Endothelial cell of umbilical vein (primary cell): Measurements from ENCODE around the gene PACSIN2. TPM values are rescaled to one million over a fixed set of nuclear protein-coding genes. Genes with fewer than 3 reads are reported as not detected.

Experiments used
- BruUV-seq: library from RNA; stranded (reverse); fragments of 400-500 nt; replicated peaks from 2 replicates; lab custom pipeline; 2021; lab: Mats Ljungman, UMichigan
- CTCF ChIA-PET: fragments of 300-600, 350-600 bp; sonication (Branson Sonifier 250); formaldehyde crosslinking; loops from one replicate; lab custom pipeline; 2021; ENCODE audit warnings: antibody characterized with exemption, inconsistent platforms; lab: Charles Lee
- POLR2A ChIA-PET: fragments of 300-600, 350-600 bp; sonication (Branson Sonifier 250); formaldehyde crosslinking; loops from one replicate; lab custom pipeline; 2021; ENCODE audit warnings: antibody characterized with exemption, inconsistent platforms; lab: Charles Lee
- DNase-seq: peaks from one replicate; pipeline ENCODE4 v3.0.0-alpha.2; 2011; ENCODE audit warnings: low read depth, low spot score
- FAIRE-seq: peaks from 2 replicates; lab custom pipeline; 2011; peaks lifted over from hg19 to GRCh38; lab: Jason Lieb, UNC
- H2AFZ ChIP-seq: 2 replicates; pipeline ENCODE4 v1.6.0; 2012; ENCODE audit warnings: low read depth, low read length, control low read depth, inconsistent platforms
- H3K27ac ChIP-seq: 2 replicates; pipeline ENCODE4 v1.5.1; 2011; ENCODE audit warnings: low read depth, mild to moderate bottlenecking, control low read depth, low read length, moderate library complexity; ENCODE audit not compliant: insufficient read depth
- H3K27me3 ChIP-seq, 2 experiments: 2 replicates each; pipeline versions ENCODE4 v1.6.0 to v1.6.1; 2011; ENCODE audit warnings: low read length in 2 of 2, mixed read lengths in 1 of 2; ENCODE audit not compliant: control insufficient read depth in 2 of 2, insufficient read depth in 2 of 2
- H3K36me3 ChIP-seq, 2 experiments: 2 replicates in 1 of 2; 3 replicates in 1 of 2; pipeline ENCODE4 v1.5.1; 2011; ENCODE audit warnings: low read length in 2 of 2, mild to moderate bottlenecking in 1 of 2, moderate library complexity in 1 of 2; ENCODE audit not compliant: control insufficient read depth in 2 of 2, insufficient read depth in 2 of 2; ENCODE audit errors: extremely low read depth in 1 of 2
- H3K4me1 ChIP-seq: 3 replicates; pipeline ENCODE4 v1.5.1; 2011; ENCODE audit warnings: mild to moderate bottlenecking, low read length; ENCODE audit not compliant: control insufficient read depth, insufficient read depth; ENCODE audit errors: extremely low read depth
- H3K4me2 ChIP-seq: 2 replicates; pipeline ENCODE4 v1.6.1; 2011; ENCODE audit warnings: low read length, control low read depth, mixed read lengths; ENCODE audit not compliant: insufficient read depth
- H3K4me3 ChIP-seq, 3 experiments: fragments of 200-600 bp in 1 of 3; sonication (generic), shearing (Covaris generic) in 1 of 3; replicated peaks in 1 of 3; 2 replicates each; pipeline ENCODE4 v1.5.1; 2011 to 2016; ENCODE audit warnings: control low read depth in 3 of 3, low read length in 3 of 3, mild to moderate bottlenecking in 2 of 3, inconsistent platforms in 1 of 3, low read depth in 1 of 3, moderate library complexity in 1 of 3; ENCODE audit not compliant: insufficient read depth in 1 of 3
- H3K79me2 ChIP-seq: 2 replicates; pipeline ENCODE4 v1.6.0; 2012; ENCODE audit warnings: low read length, inconsistent platforms; ENCODE audit not compliant: control insufficient read depth, insufficient read depth
- H3K9ac ChIP-seq: replicated peaks from 2 replicates; pipeline ENCODE3; 2011; ENCODE audit warnings: low read length, control low read depth; ENCODE audit not compliant: insufficient read depth; ENCODE audit errors: extremely low read depth
- H3K9me1 ChIP-seq: replicated peaks from 3 replicates; pipeline ENCODE4 v1.6.0; 2011; ENCODE audit warnings: mild to moderate bottlenecking, low read length; ENCODE audit not compliant: control insufficient read depth, insufficient read depth; ENCODE audit errors: extremely low read depth
- H3K9me3 ChIP-seq: replicated peaks from 2 replicates; pipeline ENCODE4 v1.5.1; 2012; ENCODE audit warnings: low read length, inconsistent platforms; ENCODE audit not compliant: control insufficient read depth, insufficient read depth
- H4K20me1 ChIP-seq: replicated peaks from 2 replicates; pipeline ENCODE3; 2011; ENCODE audit warnings: mild to moderate bottlenecking, low read length; ENCODE audit not compliant: control insufficient read depth, insufficient read depth; ENCODE audit errors: extremely low read depth
- CTCF ChIP-seq, 2 donors: IDR thresholded peaks; 1 replicate in 1 of 2; 2 replicates in 1 of 2; pipeline ENCODE4 v1.5.1; 2011; ENCODE audit warnings: low read length in 2 of 2, mild to moderate bottlenecking in 2 of 2, moderate library complexity in 2 of 2, control low read depth in 1 of 2, inconsistent platforms in 1 of 2, low read depth in 1 of 2; ENCODE audit not compliant: insufficient read depth in 1 of 2; ENCODE audit errors: extremely low read depth in 1 of 2
- EZH2 ChIP-seq: IDR thresholded peaks from 2 replicates; pipeline ENCODE4 v1.6.1; 2012; ENCODE audit warnings: borderline replicate concordance, low read depth, mild to moderate bottlenecking, moderate library complexity, low read length, inconsistent platforms; ENCODE audit not compliant: severe bottlenecking
- FOS ChIP-seq: IDR thresholded peaks from 2 replicates; pipeline ENCODE4 v1.6.1; 2011; ENCODE audit warnings: mild to moderate bottlenecking, low read length, moderate library complexity, borderline replicate concordance; ENCODE audit not compliant: insufficient read depth
- GATA2 ChIP-seq: IDR thresholded peaks from 2 replicates; pipeline ENCODE4 v1.7.0; 2011; ENCODE audit warnings: low read depth, mild to moderate bottlenecking, moderate library complexity, mixed read lengths, low read length; ENCODE audit not compliant: insufficient read length, insufficient read depth
- JUN ChIP-seq: IDR thresholded peaks from 2 replicates; pipeline ENCODE4 v1.6.1; 2011; ENCODE audit warnings: borderline replicate concordance, low read depth; ENCODE audit not compliant: insufficient read length, insufficient read depth
- MYC ChIP-seq: IDR thresholded peaks from one replicate; pipeline ENCODE4 v1.6.1; 2011; ENCODE audit warnings: mild to moderate bottlenecking, low read depth, low read length
- POLR2A ChIP-seq: IDR thresholded peaks from 2 replicates; pipeline ENCODE4 v1.6.1; 2012; ENCODE audit warnings: low read depth, mild to moderate bottlenecking, control low read depth, low read length
- POLR2AphosphoS5 ChIP-seq: IDR thresholded peaks from 2 replicates; pipeline ENCODE4 v1.6.1; 2012; ENCODE audit warnings: low read depth, mild to moderate bottlenecking, control low read depth, low read length, moderate library complexity; ENCODE audit not compliant: insufficient read depth
- dilution Hi-C: fragments of 300-500 bp; cut with MboI; formaldehyde crosslinking; loops from one replicate; pipeline ENCODE4 v1.15.0; 2019; ENCODE audit warnings: low sequenced_read_pairs; ENCODE audit not compliant: extremely low pct_ligation_motif_present
- intact Hi-C: fragments of 100-400 bp; cut with micrococcal nuclease; formaldehyde crosslinking; loops from one replicate; pipeline ENCODE4 v1.10.0; 2022
- polyA plus RNA-seq, 4 experiments: library from polyadenylated mRNA; depleted of rRNA in 3 of 4; stranded (reverse) in 3 of 4; unstranded in 1 of 4; fragments of >200 nt; gene quantifications; 2 replicates each; pipeline versions ENCODE4 v1.2.1 to v1.2.3, GENCODE V29; 2011 to 2012; ENCODE audit warnings: missing spikeins in 1 of 4
- total RNA-seq: library from RNA; stranded (reverse); gene quantifications from 2 replicates; pipeline ENCODE4 v1.2.3, GENCODE V29; 2021
- TF ChIP-seq, protein P1 (sequence below): IDR thresholded peaks from 2 replicates; pipeline ENCODE4 v1.6.1; 2011; ENCODE audit not compliant: insufficient read depth, insufficient read length

Gene PACSIN2
- total and polyA plus RNA-seq, 2 donors (not counting 3 experiments of a cell fraction or from before 2014, with no cell fraction given): 46.2 to 64.5 TPM

DNA sequence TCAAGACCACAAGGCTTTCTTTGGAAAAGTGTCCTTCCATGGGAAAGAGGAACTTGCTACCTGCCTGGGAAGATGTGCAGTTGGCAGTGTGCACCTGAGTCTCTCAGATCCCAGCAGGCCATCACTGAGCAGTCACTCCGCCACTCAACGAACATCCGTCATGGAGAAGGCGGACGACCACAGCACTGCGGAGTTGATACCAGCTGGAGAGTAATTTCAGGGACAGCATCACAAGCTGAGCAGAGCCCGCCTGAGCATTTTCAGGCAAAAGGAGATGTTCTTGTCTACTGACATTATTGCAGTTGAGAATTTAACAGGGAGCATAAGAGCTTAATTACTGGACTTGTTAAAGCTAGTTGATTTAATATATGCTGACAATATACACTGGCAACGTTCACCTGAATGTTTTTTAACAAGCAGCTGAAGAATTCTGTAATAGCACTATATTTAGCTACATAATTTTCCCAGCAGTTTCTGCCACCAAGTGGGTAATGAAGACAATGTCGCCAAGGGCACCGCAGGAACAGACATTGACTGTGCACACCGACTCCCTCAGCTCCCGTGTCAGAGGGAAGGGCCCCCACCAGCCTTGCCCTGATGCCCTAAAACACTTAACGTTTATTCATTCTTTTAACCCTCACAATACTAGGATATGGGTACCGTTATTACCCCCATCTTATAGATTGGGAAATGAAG is 105.4 kb downstream of the PACSIN2 start:
- BruUV-seq: no TSS peak
- Histone ChIP-seq H3K27me3 (no peaks in the 10 kb centered on the region), H3K27ac (no peak overlapping the region), H3K9ac (no peak overlapping the region), H3K9me3 (no peaks in the 10 kb centered on the region), H3K4me2 (no peak overlapping the region), H3K9me1 (no peaks in the 10 kb centered on the region), H3K4me3 (no peak overlapping the region), H3K4me1 (peaks cover 25% of the 10 kb centered on the region), H3K36me3 (peaks cover 0 to 7% of the 10 kb centered on the region in 2 experiments), H2AFZ (no peak overlapping the region), H4K20me1 (no peaks in the 10 kb centered on the region), H3K79me2 (no peaks in the 10 kb centered on the region)
- intact Hi-C loops: no loop called here
- FAIRE-seq: no peak
- no peak for DNase-seq
- dilution Hi-C loops: no loop called here
- POLR2A ChIA-PET: no interaction called here
- TF ChIP-seq GATA2: no peak
- no peak for TF ChIP-seq POLR2AphosphoS5
- TF ChIP-seq, protein P1, sequence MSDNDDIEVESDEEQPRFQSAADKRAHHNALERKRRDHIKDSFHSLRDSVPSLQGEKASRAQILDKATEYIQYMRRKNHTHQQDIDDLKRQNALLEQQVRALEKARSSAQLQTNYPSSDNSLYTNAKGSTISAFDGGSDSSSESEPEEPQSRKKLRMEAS: no peak
- TF ChIP-seq FOS: no peak
- no peak for TF ChIP-seq JUN
- no peak for TF ChIP-seq MYC
- TF ChIP-seq POLR2A: no peak
- no peak for TF ChIP-seq CTCF (IDR thresholded peaks at IDR 0.05; ENCODE audit: extremely low read depth in 1 of 2, insufficient read depth in 1 of 2, low read depth in 1 of 2, low read length in 2 of 2)
- no peak for TF ChIP-seq EZH2
- CTCF ChIA-PET: interaction anchor here (0.8 to 2.1 kb wide), 3 partner anchors 16 to 104 kb away, joined by 3 to 7 read pairs (median 4); no protein-coding TSS in a partner anchor
